ENCODE results near the gene AUNIP. TPM values are rescaled to one million over a fixed set of nuclear protein-coding genes. Genes with fewer than 3 reads are reported as not detected.

The AUNIP gene
- polyA plus RNA-seq, 1 of the 3 experiments (the other 2 are of a cell fraction) = 1.9 TPM

Small RNA genes lying within 50 kb of the gene (small RNA-seq; reads per million reads assigned to genes)
- gene AL033528.1 = 0 reads per million in 7 experiments
- gene RF00019 = 0 reads per million in 7 experiments
- gene SNRPFP2 = 0 reads per million in 7 experiments

Other genes with a start within 250 kb of the AUNIP start
- 0.20 and 0.26 TPM in 2 replicates for gene MAN1C1, start 242.7 kb downstream of the AUNIP start, polyA plus RNA-seq (2012; rRNA removed)
- gene SELENON, start 59.3 kb downstream of the AUNIP start, polyA plus RNA-seq (2012; rRNA removed) = 32.7 and 56.2 TPM in 2 replicates
- 53.6 and 61.2 TPM in 2 replicates for gene MTFR1L, start 39.5 kb downstream of the AUNIP start, polyA plus RNA-seq (2012; rRNA removed)
- 5.6 and 7.0 TPM in 2 replicates for gene PAQR7, start 16.3 kb upstream of the AUNIP start, polyA plus RNA-seq (2012; rRNA removed)
- gene STMN1, start 47.0 kb upstream of the AUNIP start, polyA plus RNA-seq (2012; rRNA removed) = 72.8 and 143 TPM in 2 replicates
- 10.8 and 16.0 TPM in 2 replicates for gene PAFAH2, start 138.6 kb upstream of the AUNIP start, polyA plus RNA-seq (2012; rRNA removed)
- 0.58 and 1.1 TPM in 2 replicates for gene EXTL1, start 162.3 kb upstream of the AUNIP start, polyA plus RNA-seq (2012; rRNA removed)
- not detected in 2 replicates for gene SLC30A2, start 186.7 kb upstream of the AUNIP start, polyA plus RNA-seq (2012; rRNA removed)
- not detected in 2 replicates for gene TRIM63, start 208.2 kb upstream of the AUNIP start, polyA plus RNA-seq (2012; rRNA removed)